SK-N-SH (cell line): ENCODE measurements around the gene ALDOA.

ENCODE experiments used
- EP300 ChIP-seq, 2 experiments: IDR thresholded peaks; 2 replicates each; pipeline versions ENCODE4 v1.4.0 to v1.6.1; 2012; ENCODE audit warnings: borderline replicate concordance in 1 of 2, low read depth in 1 of 2, low read length in 1 of 2
- MEF2A ChIP-seq: IDR thresholded peaks from 2 replicates; pipeline ENCODE4 v1.4.0; 2012; ENCODE audit warnings: low read depth, borderline replicate concordance
- RCOR1 ChIP-seq: fragments of 150-350 bp; IDR thresholded peaks from 2 replicates; pipeline ENCODE4 v1.6.1; 2017; ENCODE audit warnings: antibody characterized with exemption, low read length
- TF ChIP-seq, protein P1 (sequence below): fragments of 200-600 bp; sonication (generic); IDR thresholded peaks from 2 replicates; pipeline ENCODE4 v1.6.1; 2017; ENCODE audit warnings: antibody characterized with exemption, mild to moderate bottlenecking, moderate library complexity
- TF ChIP-seq, protein P2 (sequence below): IDR thresholded peaks from 2 replicates; pipeline ENCODE4 v1.6.1; 2012; ENCODE audit warnings: mild to moderate bottlenecking, low read depth, low read length, moderate library complexity

DNA sequence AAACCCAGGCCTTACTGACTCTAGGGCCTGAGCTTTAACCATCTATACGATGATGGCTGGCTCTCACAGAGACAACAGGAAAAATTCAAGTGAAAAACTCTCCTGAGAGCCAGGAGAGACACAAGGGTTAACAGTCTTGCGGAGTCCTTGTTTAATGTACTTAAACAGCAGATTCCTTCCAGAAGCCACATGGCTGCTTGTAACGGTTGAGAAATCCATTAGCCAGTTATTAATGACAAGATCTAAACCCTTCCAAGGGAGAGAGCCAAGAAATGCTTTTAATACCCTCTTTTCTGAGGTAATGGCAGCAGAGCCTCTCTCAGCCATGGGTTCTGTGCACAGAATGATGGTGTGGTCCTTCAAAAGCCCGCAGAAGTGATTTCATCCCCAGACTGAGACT lies 5.2 kb upstream of the ALDOA start:
- TF ChIP-seq, protein P1, sequence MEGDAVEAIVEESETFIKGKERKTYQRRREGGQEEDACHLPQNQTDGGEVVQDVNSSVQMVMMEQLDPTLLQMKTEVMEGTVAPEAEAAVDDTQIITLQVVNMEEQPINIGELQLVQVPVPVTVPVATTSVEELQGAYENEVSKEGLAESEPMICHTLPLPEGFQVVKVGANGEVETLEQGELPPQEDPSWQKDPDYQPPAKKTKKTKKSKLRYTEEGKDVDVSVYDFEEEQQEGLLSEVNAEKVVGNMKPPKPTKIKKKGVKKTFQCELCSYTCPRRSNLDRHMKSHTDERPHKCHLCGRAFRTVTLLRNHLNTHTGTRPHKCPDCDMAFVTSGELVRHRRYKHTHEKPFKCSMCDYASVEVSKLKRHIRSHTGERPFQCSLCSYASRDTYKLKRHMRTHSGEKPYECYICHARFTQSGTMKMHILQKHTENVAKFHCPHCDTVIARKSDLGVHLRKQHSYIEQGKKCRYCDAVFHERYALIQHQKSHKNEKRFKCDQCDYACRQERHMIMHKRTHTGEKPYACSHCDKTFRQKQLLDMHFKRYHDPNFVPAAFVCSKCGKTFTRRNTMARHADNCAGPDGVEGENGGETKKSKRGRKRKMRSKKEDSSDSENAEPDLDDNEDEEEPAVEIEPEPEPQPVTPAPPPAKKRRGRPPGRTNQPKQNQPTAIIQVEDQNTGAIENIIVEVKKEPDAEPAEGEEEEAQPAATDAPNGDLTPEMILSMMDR: no peak
- no peak for TF ChIP-seq EP300 (IDR thresholded peaks at IDR 0.05; ENCODE audit: borderline replicate concordance in 1 of 2, low read depth in 1 of 2, low read length in 1 of 2)
- TF ChIP-seq MEF2A: no peak
- TF ChIP-seq RCOR1: no peak
- TF ChIP-seq, protein P2, sequence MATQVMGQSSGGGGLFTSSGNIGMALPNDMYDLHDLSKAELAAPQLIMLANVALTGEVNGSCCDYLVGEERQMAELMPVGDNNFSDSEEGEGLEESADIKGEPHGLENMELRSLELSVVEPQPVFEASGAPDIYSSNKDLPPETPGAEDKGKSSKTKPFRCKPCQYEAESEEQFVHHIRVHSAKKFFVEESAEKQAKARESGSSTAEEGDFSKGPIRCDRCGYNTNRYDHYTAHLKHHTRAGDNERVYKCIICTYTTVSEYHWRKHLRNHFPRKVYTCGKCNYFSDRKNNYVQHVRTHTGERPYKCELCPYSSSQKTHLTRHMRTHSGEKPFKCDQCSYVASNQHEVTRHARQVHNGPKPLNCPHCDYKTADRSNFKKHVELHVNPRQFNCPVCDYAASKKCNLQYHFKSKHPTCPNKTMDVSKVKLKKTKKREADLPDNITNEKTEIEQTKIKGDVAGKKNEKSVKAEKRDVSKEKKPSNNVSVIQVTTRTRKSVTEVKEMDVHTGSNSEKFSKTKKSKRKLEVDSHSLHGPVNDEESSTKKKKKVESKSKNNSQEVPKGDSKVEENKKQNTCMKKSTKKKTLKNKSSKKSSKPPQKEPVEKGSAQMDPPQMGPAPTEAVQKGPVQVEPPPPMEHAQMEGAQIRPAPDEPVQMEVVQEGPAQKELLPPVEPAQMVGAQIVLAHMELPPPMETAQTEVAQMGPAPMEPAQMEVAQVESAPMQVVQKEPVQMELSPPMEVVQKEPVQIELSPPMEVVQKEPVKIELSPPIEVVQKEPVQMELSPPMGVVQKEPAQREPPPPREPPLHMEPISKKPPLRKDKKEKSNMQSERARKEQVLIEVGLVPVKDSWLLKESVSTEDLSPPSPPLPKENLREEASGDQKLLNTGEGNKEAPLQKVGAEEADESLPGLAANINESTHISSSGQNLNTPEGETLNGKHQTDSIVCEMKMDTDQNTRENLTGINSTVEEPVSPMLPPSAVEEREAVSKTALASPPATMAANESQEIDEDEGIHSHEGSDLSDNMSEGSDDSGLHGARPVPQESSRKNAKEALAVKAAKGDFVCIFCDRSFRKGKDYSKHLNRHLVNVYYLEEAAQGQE: no peak
